Measurements from ENCODE around the gene ENAH.

The ENAH gene

GRCh38 chr1:225691861-225692516, 39.1 kb upstream of the ENAH start:
- TF ChIP-seq USF1 (IDR thresholded peaks at IDR 0.05) (no peak), FOXM1 (IDR thresholded peaks at IDR 0.05; ENCODE audit: borderline replicate concordance, low read depth) (no peak), EP300 (IDR thresholded peaks at IDR 0.05; ENCODE audit: borderline replicate concordance) (no peak), TCF12 (IDR thresholded peaks at IDR 0.05; ENCODE audit: low read depth) (no peak), MAX (IDR thresholded peaks at IDR 0.05) (no peak), TAF1 (IDR thresholded peaks at IDR 0.05; ENCODE audit: low read depth) (no peak), CEBPB (IDR thresholded peaks at IDR 0.05) (no peak), NFIC (IDR thresholded peaks at IDR 0.05) (no peak), RAD21 (IDR thresholded peaks at IDR 0.05; ENCODE audit: low read depth) (no peak), EGR1 (IDR thresholded peaks at IDR 0.05) (no peak), YY1 (IDR thresholded peaks at IDR 0.05; ENCODE audit: low read depth) (no peak), CREB1 (IDR thresholded peaks at IDR 0.05; ENCODE audit: low read depth) (no peak), TEAD4 (IDR thresholded peaks at IDR 0.05) (no peak), REST (IDR thresholded peaks at IDR 0.05; ENCODE audit: low read depth) (no peak), ZBTB7A (IDR thresholded peaks at IDR 0.05; ENCODE audit: low read depth) (no peak)

GRCh38 chr1:225691377-225691776, 38.5 kb upstream of the ENAH start:
- TF ChIP-seq TCF12 (IDR thresholded peaks at IDR 0.05; ENCODE audit: low read depth) (no peak), EGR1 (IDR thresholded peaks at IDR 0.05) (no peak), TAF1 (IDR thresholded peaks at IDR 0.05; ENCODE audit: low read depth) (no peak), EP300 (IDR thresholded peaks at IDR 0.05; ENCODE audit: borderline replicate concordance) (no peak), USF1 (IDR thresholded peaks at IDR 0.05) (no peak), RAD21 (IDR thresholded peaks at IDR 0.05; ENCODE audit: low read depth) (no peak), ZBTB7A (IDR thresholded peaks at IDR 0.05; ENCODE audit: low read depth) (no peak)

- TF ChIP-seq FOXM1 (IDR thresholded peaks at IDR 0.05; ENCODE audit: borderline replicate concordance, low read depth) (no peak), RAD21 (IDR thresholded peaks at IDR 0.05; ENCODE audit: low read depth) (no peak), MAX (IDR thresholded peaks at IDR 0.05) (no peak), TAF1 (IDR thresholded peaks at IDR 0.05; ENCODE audit: low read depth) (no peak), ZBTB7A (IDR thresholded peaks at IDR 0.05; ENCODE audit: low read depth) (no peak), TCF12 (IDR thresholded peaks at IDR 0.05; ENCODE audit: low read depth) (no peak), EGR1 (IDR thresholded peaks at IDR 0.05) (no peak), CREB1 (IDR thresholded peaks at IDR 0.05; ENCODE audit: low read depth) (no peak), EP300 (IDR thresholded peaks at IDR 0.05; ENCODE audit: borderline replicate concordance) (no peak), USF1 (IDR thresholded peaks at IDR 0.05) (no peak), NFIC (IDR thresholded peaks at IDR 0.05) (no peak), CEBPB (IDR thresholded peaks at IDR 0.05) (no peak), YY1 (IDR thresholded peaks at IDR 0.05; ENCODE audit: low read depth) (no peak), TEAD4 (IDR thresholded peaks at IDR 0.05) (no peak), REST (IDR thresholded peaks at IDR 0.05; ENCODE audit: low read depth) (no peak)
Observed at GRCh38 chr1:225689882-225690459, 37.0 kb upstream of the ENAH start.

GRCh38 chr1:225688345-225688744, 35.4 kb upstream of the ENAH start:
- no peak for TF ChIP-seq USF1 (IDR thresholded peaks at IDR 0.05)
- TF ChIP-seq RAD21 (IDR thresholded peaks at IDR 0.05; ENCODE audit: low read depth) = no peak

All from Ishikawa (cell line).